K562 (cell line): ENCODE data around the gene PMEPA1. TPM values are rescaled to one million over a fixed set of nuclear protein-coding genes. Genes with fewer than 3 reads are reported as not detected.

ENCODE experiments used
- ATAC-seq: fragments of 200-7000 bp; cut with Tn5 transposase; 3 replicates; pipeline ENCODE4 v1.9.1; 2020; ENCODE audit warnings: moderate library complexity
- BruUV-seq: library from RNA; stranded (reverse); fragments of 400-500 nt; replicated peaks from 2 replicates; lab custom pipeline; 2021; lab: Mats Ljungman, UMichigan
- CTCF ChIA-PET: fragments of 300-600 bp; formaldehyde crosslinking; extraction: SDS; loops from one replicate; lab custom pipeline; 2021; ENCODE audit warnings: low intra/inter-chr PET ratio; lab: Yijun Ruan, JAX
- POLR2A ChIA-PET: fragments of 300-600, 350-650 bp; sonication (Branson Sonifier 250); formaldehyde crosslinking; extraction: SDS; loops from one replicate; lab custom pipeline; 2021; ENCODE audit warnings: antibody characterized with exemption, inconsistent platforms; lab: Yijun Ruan, JAX
- DNase-seq, 4 experiments: peaks; one replicate each; pipeline versions ENCODE4 v3.0.0 to v3.0.0-alpha.2; 2011 to 2018; ENCODE audit warnings: low spot score in 3 of 4, mixed read lengths in 3 of 4; ENCODE audit errors: extremely low read depth in 1 of 4
- FAIRE-seq: peaks from 2 replicates; lab custom pipeline; 2011; peaks lifted over from hg19 to GRCh38; lab: Jason Lieb, UNC
- H2AFZ ChIP-seq: 2 replicates; pipeline ENCODE4 v1.6.0; 2011; ENCODE audit warnings: low read depth, low read length, control low read depth, inconsistent platforms
- H3K27ac ChIP-seq: fragments of 200-600 bp; 3 replicates; pipeline ENCODE4 v1.8.0; 2011; ENCODE audit warnings: low read depth, mild to moderate bottlenecking, control low read depth, inconsistent platforms, low read length, moderate library complexity, mixed read lengths; ENCODE audit errors: extremely low read depth
- H3K27me3 ChIP-seq, 2 experiments: fragments of 300-600 bp in 1 of 2; 2 replicates in 1 of 2; 3 replicates in 1 of 2; pipeline versions ENCODE4 v1.6.0 to v1.8.0; 2011; ENCODE audit warnings: inconsistent platforms in 2 of 2, low read length in 2 of 2, mild to moderate bottlenecking in 1 of 2, mixed read lengths in 1 of 2, moderate library complexity in 1 of 2; ENCODE audit not compliant: control insufficient read depth in 2 of 2, insufficient read depth in 2 of 2
- H3K36me3 ChIP-seq: fragments of 300-600 bp; 3 replicates; pipeline ENCODE4 v1.8.0; 2011; ENCODE audit warnings: mild to moderate bottlenecking, low read length, inconsistent platforms; ENCODE audit not compliant: control insufficient read depth, insufficient read depth
- H3K4me1 ChIP-seq, 2 experiments: fragments of 200-600 bp in 1 of 2; replicated peaks in 1 of 2; 2 replicates in 1 of 2; 3 replicates in 1 of 2; pipeline versions ENCODE4 v1.5.1 to v1.8.0; 2011; ENCODE audit warnings: inconsistent platforms in 2 of 2, low read length in 2 of 2, mild to moderate bottlenecking in 1 of 2, mixed read lengths in 1 of 2, moderate library complexity in 1 of 2; ENCODE audit not compliant: control insufficient read depth in 2 of 2, insufficient read depth in 2 of 2
- H3K4me2 ChIP-seq: 2 replicates; pipeline ENCODE4 v1.6.1; 2011; ENCODE audit warnings: low read length, control low read depth, inconsistent platforms, mixed read lengths; ENCODE audit not compliant: insufficient read depth
- H3K4me3 ChIP-seq: fragments of 200-600 bp; sonication (generic), shearing (Covaris generic); 2 replicates; pipeline ENCODE4 v1.5.1; 2016; ENCODE audit warnings: control low read depth, inconsistent platforms
- H3K79me2 ChIP-seq: fragments of 200-600 bp; 3 replicates; pipeline ENCODE4 v1.8.0; 2011; ENCODE audit warnings: low read length, inconsistent platforms; ENCODE audit not compliant: control insufficient read depth, insufficient read depth
- H3K9ac ChIP-seq, 2 experiments: 2 replicates each; pipeline versions ENCODE4 v1.6.0 to v1.6.1; 2011; ENCODE audit warnings: low read depth in 2 of 2, low read length in 2 of 2, control low read depth in 1 of 2, inconsistent platforms in 1 of 2, mild to moderate bottlenecking in 1 of 2, mixed read lengths in 1 of 2; ENCODE audit not compliant: insufficient read depth in 1 of 2
- H3K9me1 ChIP-seq: one replicate; pipeline ENCODE4 v1.6.0; 2011; ENCODE audit warnings: inconsistent platforms, mild to moderate bottlenecking, low read length, moderate library complexity; ENCODE audit not compliant: control insufficient read depth, insufficient read depth
- H3K9me3 ChIP-seq: replicated peaks from 2 replicates; pipeline ENCODE4 v1.5.1; 2011; ENCODE audit warnings: low read depth, low read length, inconsistent platforms; ENCODE audit not compliant: control insufficient read depth, insufficient read depth
- H4K20me1 ChIP-seq: replicated peaks from 2 replicates; pipeline ENCODE4 v1.6.1; 2011; ENCODE audit warnings: low read length, inconsistent platforms, mixed read lengths; ENCODE audit not compliant: control insufficient read depth, insufficient read depth
- CCAR2 ChIP-seq: fragments of 200-400 bp; formaldehyde crosslinking; IDR thresholded peaks from 2 replicates; pipeline ENCODE4 v1.6.1; 2017; ENCODE audit warnings: mild to moderate bottlenecking, low read depth, low read length
- CGGBP1 ChIP-seq: fragments of 250-450 bp; sonication (Bioruptor Pico); IDR thresholded peaks from 2 replicates; pipeline ENCODE4 v1.9.0; 2021; ENCODE audit warnings: mild to moderate bottlenecking
- ELF2 ChIP-seq: fragments of 250-450 bp; sonication (Bioruptor Pico); IDR thresholded peaks from 2 replicates; pipeline ENCODE4 v1.5.0; 2021; ENCODE audit warnings: mild to moderate bottlenecking
- MAX ChIP-seq: sonication (generic); formaldehyde crosslinking; IDR thresholded peaks from 2 replicates; pipeline ENCODE4 v1.9.0; 2022; ENCODE audit warnings: mild to moderate bottlenecking, missing genetic modification reagents
- ZNF24 ChIP-seq: fragments of 450-650 bp; IDR thresholded peaks from 2 replicates; pipeline ENCODE4 v1.6.1; 2016
- WGBS: fragments of 100-300 bp; shearing (Covaris generic); methylation state at CpG from one replicate; pipeline ENCODE4 v1.1.6; 2016; ENCODE audit warnings: low coverage, mixed read lengths; ENCODE audit not compliant: insufficient coverage; ENCODE audit errors: missing lambda C conversion rate; 5-methylcytosine and 5-hydroxymethylcytosine counted together
- in situ Hi-C: fragments of 300-500 bp; cut with MboI; formaldehyde crosslinking; loops from 4 replicates; pipeline ENCODE4 v1.15.0; 2018; ENCODE audit warnings: inconsistent platforms, mixed read lengths
- intact Hi-C: fragments of 100-400 bp; cut with micrococcal nuclease; formaldehyde crosslinking; loops from 2 replicates; pipeline ENCODE4 v1.14.2; 2022
- polyA plus RNA-seq, 8 experiments: library from polyadenylated mRNA; depleted of rRNA in 4 of 8; stranded (reverse) in 5 of 8; unstranded in 3 of 8; fragments of >200 nt; fragmentation: Nextera tagmentation in 2 of 8; fragmentation: Illumina TruSeq in 1 of 8; extraction: Ambion mirVana in 2 of 8; extraction: Trizol in 1 of 8; gene quantifications; 2 replicates each; pipeline versions ENCODE4 v1.2.1 to v1.2.3, GENCODE V29; 2011 to 2014; ENCODE audit warnings: inconsistent platforms in 1 of 8, missing spikeins in 1 of 8
- total RNA-seq, 7 experiments: library from RNA; depleted of rRNA in 6 of 7; stranded (reverse); fragments of >200 nt in 6 of 7; fragmentation: Illumina TruSeq in 2 of 7; extraction: Trizol in 2 of 7; gene quantifications; 2 replicates each; pipeline versions ENCODE4 v1.2.1 to v1.2.3, GENCODE V29; 2011 to 2021; ENCODE audit warnings: low replicate concordance in 1 of 7

The PMEPA1 gene
- total and polyA plus RNA-seq, 9 of the 15 experiments (the other 6 are each of a cell fraction or from before 2014, with no cell fraction given) = 0.16 TPM; not detected in 8

GRCh38 chr20:57724610-57725405 is 15.0 kb upstream of the PMEPA1 start:
- no peak overlapping the region for H3K27ac ChIP-seq
- no peak overlapping the region for H2AFZ ChIP-seq
- H3K4me2 ChIP-seq = no peak overlapping the region
- no peaks in the 10 kb centered on the region for H3K79me2 ChIP-seq
- H3K4me3 ChIP-seq = no peak overlapping the region
- TF ChIP-seq CCAR2 (no peak), ZNF24 (peak; percentile 90), CGGBP1 (no peak), ELF2 (CRISPR knock-in tag) (no peak), MAX (CRISPR knock-in tag) (no peak)
- no peak for ATAC-seq
- H3K9ac ChIP-seq = no peak overlapping the region
- FAIRE-seq = no peak
- WGBS = 1% methylated on average over 15 of the region's 16 CpGs
- no peaks in the 10 kb centered on the region for H3K36me3 ChIP-seq
- H4K20me1 ChIP-seq = peaks cover 5% of the 10 kb centered on the region; the same call in 1 of the 2 replicates
- CTCF ChIA-PET = no interaction called here
- POLR2A ChIA-PET = no interaction called here
- H3K4me1 ChIP-seq = no peaks in the 10 kb centered on the region
- BruUV-seq = no TSS peak
- intact Hi-C loops (no loop called here), in situ Hi-C loops (no loop called here)
- peaks cover 17 to 80% of the 10 kb centered on the region in 2 experiments; a peak in 4 of 5 replicates for H3K27me3 ChIP-seq
- H3K9me1 ChIP-seq = no peaks in the 10 kb centered on the region
- DNase-seq = no peak
- no peaks in the 10 kb centered on the region for H3K9me3 ChIP-seq
